ENCODE results near the gene GCNT1.
"Not testable (repeated sequence)": the region's sequence is repeated elsewhere in the genome, so short reads cannot be mapped to it uniquely, and the experiment has no call there.

GCNT1 gene

DNA sequence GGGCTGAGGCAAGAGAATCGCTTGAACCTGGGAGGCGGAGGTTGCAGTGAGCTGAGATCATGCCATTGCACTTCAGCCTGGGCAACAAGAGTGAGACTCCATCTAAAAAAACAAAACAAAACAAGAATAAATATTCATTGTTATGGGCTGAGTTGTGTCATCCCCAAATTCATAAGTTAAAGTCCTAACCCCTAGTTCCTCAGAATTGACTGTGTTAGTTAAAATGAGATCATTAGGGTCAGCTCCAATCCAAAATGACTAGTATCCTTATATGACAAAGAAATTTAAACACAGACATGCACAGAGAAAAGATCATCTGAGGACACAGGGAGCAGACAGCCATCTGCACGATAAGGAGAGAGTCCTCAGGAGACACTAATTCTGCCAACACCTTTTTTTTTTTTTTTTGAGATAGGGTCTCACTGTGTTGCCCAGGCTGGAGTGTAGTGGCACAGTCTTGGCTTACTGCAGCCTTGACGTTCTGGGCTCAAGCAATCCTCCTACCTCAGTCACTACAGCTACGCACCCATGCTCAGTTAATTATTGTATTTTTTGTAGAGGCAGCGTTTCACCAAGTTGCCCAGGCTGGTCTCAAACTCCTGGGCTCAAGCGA, 32.1 kb upstream of the GCNT1 start:
- Histone ChIP-seq H3K36me3 (ENCODE audit: insufficient read depth, low read length) (no peaks in the 10 kb centered on the region), H3K9ac (ENCODE audit: low read length) (no peak overlapping the region), H3K27me3 (ENCODE audit: control insufficient read depth in 1 of 2, insufficient read depth in 2 of 2, low read length in 2 of 2) (no peaks in the 10 kb centered on the region), H3K4me3 (ENCODE audit: low read depth in 1 of 2, low read length in 2 of 2) (no peak overlapping the region), H3K9me3 (ENCODE audit: low read length) (no peaks in the 10 kb centered on the region), H3K4me1 (ENCODE audit: insufficient read depth, low read length) (no peaks in the 10 kb centered on the region), H3K27ac (ENCODE audit: low read depth, low read length) (no peak overlapping the region)

DNA sequence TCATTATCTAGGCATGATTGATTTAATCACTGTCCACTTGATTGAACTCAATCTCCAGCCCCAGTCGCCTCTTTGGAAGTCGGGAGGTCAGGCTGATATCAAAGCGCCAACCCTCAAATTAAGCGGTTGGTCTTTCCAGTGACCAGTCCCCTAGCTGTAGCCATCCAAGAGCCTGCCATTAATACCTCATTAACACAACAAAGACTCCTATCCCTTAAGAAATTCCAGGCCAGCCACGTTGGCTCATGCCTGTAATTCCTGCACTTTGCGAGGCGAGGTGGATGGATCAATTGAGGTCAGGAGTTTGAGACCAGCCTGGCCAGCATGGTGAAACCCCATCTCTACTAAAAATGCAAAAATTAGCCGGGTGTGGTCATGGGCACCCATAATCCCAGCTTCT, 27.4 kb upstream of the GCNT1 start:
- Histone ChIP-seq H3K36me3 (ENCODE audit: insufficient read depth, low read length) (no peaks in the 10 kb centered on the region), H3K4me3 (ENCODE audit: low read depth in 1 of 2, low read length in 2 of 2) (no peak overlapping the region)

DNA sequence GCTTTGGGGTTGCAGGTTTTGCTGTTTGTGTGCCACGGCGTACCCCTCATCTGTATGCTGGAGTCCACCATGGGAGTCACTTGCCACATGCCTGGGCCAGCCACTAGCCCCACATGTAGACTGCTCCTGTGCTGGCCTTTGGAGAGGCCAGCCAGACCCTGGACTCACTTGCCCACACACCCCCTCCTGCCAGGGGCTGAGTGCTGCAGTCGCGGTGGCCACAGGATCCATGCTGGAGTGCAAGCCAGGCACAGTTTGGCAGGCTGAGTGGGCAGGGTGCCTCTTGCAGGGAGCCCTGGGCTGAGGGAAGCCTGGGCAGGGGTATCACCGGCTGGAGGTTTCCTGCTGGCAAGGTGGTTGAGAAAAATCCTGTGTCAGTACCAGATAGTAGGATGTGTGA, 25.6 kb upstream of the GCNT1 start:
- H3K9ac ChIP-seq (ENCODE audit: low read length): no peak overlapping the region
- no peak overlapping the region for H3K27ac ChIP-seq (ENCODE audit: low read depth, low read length)
- no peaks in the 10 kb centered on the region for H3K36me3 ChIP-seq (ENCODE audit: insufficient read depth, low read length)
- H3K4me1 ChIP-seq (ENCODE audit: insufficient read depth, low read length): no peaks in the 10 kb centered on the region
- no peaks in the 10 kb centered on the region for H3K9me3 ChIP-seq (ENCODE audit: low read length)
- no peaks in the 10 kb centered on the region for H3K27me3 ChIP-seq (ENCODE audit: control insufficient read depth in 1 of 2, insufficient read depth in 2 of 2, low read length in 2 of 2)
- H3K4me3 ChIP-seq (ENCODE audit: low read depth in 1 of 2, low read length in 2 of 2): no peak overlapping the region

More for the DNA sequence above, 27.4 kb upstream of the GCNT1 start:
- H3K27me3 ChIP-seq (ENCODE audit: control insufficient read depth in 1 of 2, insufficient read depth in 2 of 2, low read length in 2 of 2): no peaks in the 10 kb centered on the region
- H3K4me1 ChIP-seq (ENCODE audit: insufficient read depth, low read length): no peaks in the 10 kb centered on the region
- H3K9me3 ChIP-seq (ENCODE audit: low read length): no peaks in the 10 kb centered on the region
- H3K27ac ChIP-seq (ENCODE audit: low read depth, low read length): no peak overlapping the region
- H3K9ac ChIP-seq (ENCODE audit: low read length): no peak overlapping the region

DNA sequence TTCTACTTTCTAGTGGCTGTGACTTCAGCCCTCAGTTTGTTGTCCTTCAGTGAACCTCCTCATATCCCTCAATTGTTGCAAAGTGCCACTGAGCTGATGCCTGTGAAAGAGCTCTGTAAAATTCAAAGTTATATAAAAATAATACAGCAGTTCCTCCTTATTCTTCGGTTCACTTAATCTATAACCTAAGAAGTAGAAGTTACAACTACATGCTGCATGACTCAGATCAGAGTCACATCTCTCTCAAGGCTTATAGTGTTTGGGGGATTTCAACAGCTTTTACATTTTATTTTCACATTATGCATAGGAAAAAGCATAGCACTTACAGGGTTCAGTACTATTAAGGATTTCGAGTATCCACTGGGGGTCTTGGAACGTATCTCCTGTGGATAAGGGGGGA, 25.1 kb upstream of the GCNT1 start:
- no peaks in the 10 kb centered on the region for H3K9me3 ChIP-seq (ENCODE audit: low read length)
- no peaks in the 10 kb centered on the region for H3K36me3 ChIP-seq (ENCODE audit: insufficient read depth, low read length)
- H3K4me3 ChIP-seq (ENCODE audit: low read depth in 1 of 2, low read length in 2 of 2): no peak overlapping the region
- no peaks in the 10 kb centered on the region for H3K4me1 ChIP-seq (ENCODE audit: insufficient read depth, low read length)
- H3K9ac ChIP-seq (ENCODE audit: low read length): no peak overlapping the region
- H3K27me3 ChIP-seq (ENCODE audit: control insufficient read depth in 1 of 2, insufficient read depth in 2 of 2, low read length in 2 of 2): no peaks in the 10 kb centered on the region
- H3K27ac ChIP-seq (ENCODE audit: low read depth, low read length): no peak overlapping the region

DNA sequence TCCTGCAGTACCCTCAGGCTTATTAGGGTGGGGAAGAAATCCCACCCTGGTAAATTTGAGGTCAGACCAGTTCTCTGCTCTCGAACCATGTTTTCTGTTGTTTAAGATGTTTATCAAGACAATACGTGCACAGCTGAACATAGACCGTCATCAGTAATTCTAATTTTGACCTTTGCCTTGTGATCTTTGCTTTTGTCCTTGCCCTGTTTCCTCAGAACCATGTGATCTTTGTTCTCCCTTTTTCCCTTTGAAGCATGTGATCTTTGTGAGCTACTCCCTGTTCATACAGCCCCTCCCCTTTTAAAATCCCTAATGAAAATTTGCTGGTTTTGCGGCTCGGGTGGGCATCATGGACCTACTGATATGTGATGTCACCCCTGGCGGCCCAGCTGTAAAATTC, 24.1 kb upstream of the GCNT1 start:
- not testable (repeated sequence) for H3K27me3 ChIP-seq (ENCODE audit: control insufficient read depth in 1 of 2, insufficient read depth in 2 of 2, low read length in 2 of 2); H3K36me3 ChIP-seq (ENCODE audit: insufficient read depth, low read length); H3K4me1 ChIP-seq (ENCODE audit: insufficient read depth, low read length); H3K4me3 ChIP-seq (ENCODE audit: low read depth in 1 of 2, low read length in 2 of 2); H3K9ac ChIP-seq (ENCODE audit: low read length); H3K27ac ChIP-seq (ENCODE audit: low read depth, low read length); H3K9me3 ChIP-seq (ENCODE audit: low read length)

DNA sequence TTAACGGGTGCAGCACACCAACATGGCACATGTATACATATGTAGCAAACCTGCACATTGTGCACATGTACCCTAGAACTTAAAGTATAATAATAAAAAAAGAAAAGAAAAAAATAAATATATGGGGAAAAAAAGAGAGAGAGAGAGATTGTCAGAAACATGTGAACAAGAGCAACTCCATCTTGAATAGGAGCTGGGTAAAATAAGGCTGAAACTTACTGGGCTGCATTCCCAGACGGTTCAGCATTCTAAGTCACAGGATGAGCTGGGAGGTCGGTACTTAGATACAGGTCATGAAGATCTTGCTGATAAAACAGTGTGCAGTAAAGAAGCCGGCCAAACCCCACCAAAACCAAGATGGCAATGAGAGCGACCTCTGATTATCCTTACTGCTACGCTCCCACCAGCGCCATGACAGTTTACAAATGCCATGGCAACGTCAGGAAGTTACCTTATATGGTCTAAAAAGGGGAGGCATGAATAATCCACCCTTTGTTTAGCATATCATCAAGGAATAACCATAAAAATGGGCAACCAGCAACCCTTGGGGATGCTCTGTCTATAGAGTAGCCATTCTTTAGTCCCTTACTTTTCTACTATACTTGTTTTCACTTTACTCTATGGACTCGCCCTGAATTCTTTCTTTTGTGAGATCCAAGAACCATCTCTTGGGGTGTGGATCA, 21.8 kb upstream of the GCNT1 start:
- not testable (repeated sequence) for H3K27ac ChIP-seq (ENCODE audit: low read depth, low read length); H3K4me3 ChIP-seq (ENCODE audit: low read depth in 1 of 2, low read length in 2 of 2); H3K36me3 ChIP-seq (ENCODE audit: insufficient read depth, low read length); H3K9me3 ChIP-seq (ENCODE audit: low read length); H3K9ac ChIP-seq (ENCODE audit: low read length); H3K27me3 ChIP-seq (ENCODE audit: control insufficient read depth in 1 of 2, insufficient read depth in 2 of 2, low read length in 2 of 2); H3K4me1 ChIP-seq (ENCODE audit: insufficient read depth, low read length)

DNA sequence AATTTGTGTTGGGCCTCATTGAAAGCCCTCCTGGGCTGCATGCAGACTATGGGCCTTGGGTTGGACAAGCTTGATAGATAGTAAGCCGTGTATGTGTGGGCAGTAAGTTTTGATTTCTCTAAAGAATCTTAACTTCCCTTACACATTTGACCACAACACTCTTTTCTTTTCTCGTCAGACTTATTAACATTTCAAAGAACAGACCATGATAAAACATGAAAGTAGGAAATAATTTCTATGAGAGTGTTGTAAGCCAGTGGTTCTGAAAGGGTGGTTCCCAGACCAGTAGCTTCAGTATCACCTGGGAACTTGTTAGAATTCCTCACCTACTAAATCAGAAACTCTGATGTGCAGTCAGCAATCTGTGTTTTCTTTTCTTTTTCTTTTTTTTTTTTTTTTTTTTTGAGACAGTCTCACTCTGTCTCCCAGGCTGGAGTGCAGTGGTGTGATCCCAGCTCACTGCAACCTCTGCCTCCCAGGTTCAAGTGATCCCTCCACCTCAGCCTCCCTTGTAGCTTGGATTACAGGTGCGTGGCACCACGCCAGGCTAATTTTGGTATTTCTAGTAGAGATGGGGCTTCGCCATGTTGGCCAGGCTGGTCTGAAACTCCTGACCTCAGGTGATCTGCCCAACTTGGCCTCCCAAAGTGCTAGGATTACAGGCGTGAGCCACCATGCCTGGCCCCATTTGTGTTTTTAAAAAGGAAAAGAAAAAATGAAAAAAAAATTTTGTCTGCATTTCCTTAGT, 20.0 kb upstream of the GCNT1 start:
- no peak overlapping the region for H3K9ac ChIP-seq (ENCODE audit: low read length)
- H3K36me3 ChIP-seq (ENCODE audit: insufficient read depth, low read length): no peaks in the 10 kb centered on the region
- no peaks in the 10 kb centered on the region for H3K27me3 ChIP-seq (ENCODE audit: control insufficient read depth in 1 of 2, insufficient read depth in 2 of 2, low read length in 2 of 2)
- H3K4me1 ChIP-seq (ENCODE audit: insufficient read depth, low read length): no peaks in the 10 kb centered on the region
- no peak overlapping the region for H3K4me3 ChIP-seq (ENCODE audit: low read depth in 1 of 2, low read length in 2 of 2)
- no peak overlapping the region for H3K27ac ChIP-seq (ENCODE audit: low read depth, low read length)
- H3K9me3 ChIP-seq (ENCODE audit: low read length): no peaks in the 10 kb centered on the region

DNA sequence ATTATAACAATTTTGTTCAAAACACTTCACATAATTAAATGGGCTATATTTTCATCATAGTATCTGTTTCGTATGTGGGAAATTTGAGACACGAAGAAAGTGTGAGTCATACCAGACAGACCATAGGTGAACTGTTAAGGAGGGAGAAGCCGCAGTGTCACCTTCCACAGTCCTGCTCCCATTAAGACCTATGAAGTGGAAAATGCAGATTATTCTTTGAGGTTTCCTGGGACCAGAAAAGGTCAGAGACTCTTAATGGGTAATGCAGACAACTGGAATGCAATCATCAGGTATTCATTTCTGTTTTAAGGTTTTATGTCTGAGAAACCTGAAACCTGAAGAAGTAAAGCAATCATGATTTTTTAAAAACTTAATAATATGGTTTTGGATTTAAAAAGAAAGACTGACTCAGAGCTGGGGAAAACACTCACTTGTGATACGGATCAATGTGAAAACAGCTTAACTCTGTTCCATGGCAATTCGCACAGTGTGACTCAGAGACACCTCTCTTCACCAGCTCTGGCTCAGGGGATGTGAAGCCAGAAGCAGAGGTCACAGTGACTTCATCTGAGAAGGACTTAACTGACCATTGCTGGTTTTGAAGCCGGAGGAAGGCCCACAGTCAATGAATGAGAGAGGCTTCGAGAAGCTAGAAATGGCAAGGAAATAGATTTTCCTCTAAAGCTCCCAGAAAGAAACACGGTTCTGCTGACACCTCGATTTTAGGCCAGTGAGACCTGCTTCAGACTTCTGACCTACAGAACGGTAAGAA, 17.2 kb upstream of the GCNT1 start:
- Histone ChIP-seq H3K27me3 (ENCODE audit: control insufficient read depth in 1 of 2, insufficient read depth in 2 of 2, low read length in 2 of 2) (no peaks in the 10 kb centered on the region), H3K4me1 (ENCODE audit: insufficient read depth, low read length) (no peaks in the 10 kb centered on the region), H3K9ac (ENCODE audit: low read length) (no peak overlapping the region), H3K36me3 (ENCODE audit: insufficient read depth, low read length) (no peaks in the 10 kb centered on the region), H3K4me3 (ENCODE audit: low read depth in 1 of 2, low read length in 2 of 2) (no peak overlapping the region), H3K9me3 (ENCODE audit: low read length) (no peaks in the 10 kb centered on the region), H3K27ac (ENCODE audit: low read depth, low read length) (no peak overlapping the region)

DNA sequence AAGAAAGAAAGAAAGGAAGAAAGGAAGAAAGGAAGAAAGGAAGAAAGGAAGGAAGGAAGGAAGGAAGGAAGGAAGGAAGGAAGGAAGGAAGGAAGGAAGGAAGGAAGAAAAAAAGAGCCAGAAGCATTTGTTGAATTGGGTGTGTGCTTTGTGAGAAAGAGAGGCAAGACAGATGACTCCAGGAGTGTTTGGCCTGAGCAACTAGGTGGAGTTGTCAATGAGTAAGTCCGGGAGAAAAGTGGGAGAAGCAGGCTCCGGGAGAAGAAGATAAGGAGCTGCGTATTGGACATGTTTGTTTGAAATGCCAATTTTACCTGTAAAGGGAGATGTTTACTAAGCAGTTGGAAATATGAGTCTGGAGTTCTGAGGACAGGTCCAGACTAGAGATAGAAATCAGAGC, 15.1 kb upstream of the GCNT1 start:
- H3K4me1 ChIP-seq (ENCODE audit: insufficient read depth, low read length): no peaks in the 10 kb centered on the region
- H3K4me3 ChIP-seq (ENCODE audit: low read depth in 1 of 2, low read length in 2 of 2): no peak overlapping the region
- no peak overlapping the region for H3K27ac ChIP-seq (ENCODE audit: low read depth, low read length)
- no peaks in the 10 kb centered on the region for H3K9me3 ChIP-seq (ENCODE audit: low read length)
- no peaks in the 10 kb centered on the region for H3K36me3 ChIP-seq (ENCODE audit: insufficient read depth, low read length)
- no peak overlapping the region for H3K9ac ChIP-seq (ENCODE audit: low read length)
- no peaks in the 10 kb centered on the region for H3K27me3 ChIP-seq (ENCODE audit: control insufficient read depth in 1 of 2, insufficient read depth in 2 of 2, low read length in 2 of 2)

DNA sequence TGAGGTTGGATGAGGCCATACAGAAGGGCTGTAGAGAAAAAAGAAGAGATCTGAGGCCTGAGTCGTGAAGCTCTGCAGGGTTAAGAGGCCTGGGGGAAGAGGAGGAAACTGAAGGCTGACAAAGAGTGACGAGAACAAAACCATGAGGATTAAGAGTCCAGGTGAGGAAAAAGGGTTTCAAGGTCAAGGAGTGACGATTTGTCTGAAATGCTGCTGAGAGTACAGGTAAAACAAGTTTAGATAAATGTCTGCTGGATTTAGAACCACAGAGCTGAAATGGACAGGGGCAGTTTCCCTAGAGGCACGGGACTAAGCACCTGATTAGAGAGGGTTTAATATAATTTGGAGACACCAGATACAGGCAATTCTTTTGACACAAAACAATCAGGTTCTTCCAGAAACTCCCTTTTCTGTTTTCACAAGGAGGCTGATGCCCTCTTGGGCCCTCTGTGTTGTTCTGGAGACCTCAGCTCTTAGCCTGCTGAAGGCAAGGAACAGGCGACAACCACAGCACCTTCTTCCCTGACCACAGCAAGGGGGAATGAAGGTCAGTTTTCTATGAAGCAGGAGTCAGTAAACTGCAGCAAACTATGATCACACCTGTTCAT, 14.6 kb upstream of the GCNT1 start:
- Histone ChIP-seq H3K9ac (ENCODE audit: low read length) (no peak overlapping the region), H3K36me3 (ENCODE audit: insufficient read depth, low read length) (no peaks in the 10 kb centered on the region), H3K4me1 (ENCODE audit: insufficient read depth, low read length) (no peaks in the 10 kb centered on the region), H3K27ac (ENCODE audit: low read depth, low read length) (no peak overlapping the region), H3K27me3 (ENCODE audit: control insufficient read depth in 1 of 2, insufficient read depth in 2 of 2, low read length in 2 of 2) (no peaks in the 10 kb centered on the region), H3K9me3 (ENCODE audit: low read length) (no peaks in the 10 kb centered on the region), H3K4me3 (ENCODE audit: low read depth in 1 of 2, low read length in 2 of 2) (no peak overlapping the region)

DNA sequence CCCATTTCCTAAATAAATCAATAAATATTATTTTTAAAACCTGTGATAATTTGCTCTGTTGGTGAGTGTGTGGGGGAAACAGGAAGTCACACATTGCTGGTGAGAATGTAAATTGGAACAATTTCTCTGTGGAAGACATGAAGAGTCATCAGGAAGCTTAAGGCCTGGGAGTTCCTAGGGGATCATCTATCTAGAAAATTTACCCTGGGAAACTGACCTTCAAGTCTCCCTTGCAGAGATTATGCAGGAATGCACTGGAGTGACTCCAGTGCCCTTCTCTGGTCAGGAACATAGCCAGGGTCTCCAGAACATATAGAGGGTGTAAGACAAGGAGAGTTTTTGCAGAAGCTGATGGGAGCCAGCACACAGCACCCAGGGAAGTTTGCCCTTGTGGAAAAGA, 13.0 kb upstream of the GCNT1 start:
- Histone ChIP-seq H3K36me3 (ENCODE audit: insufficient read depth, low read length) (no peaks in the 10 kb centered on the region), H3K27ac (ENCODE audit: low read depth, low read length) (no peak overlapping the region), H3K4me3 (ENCODE audit: low read depth in 1 of 2, low read length in 2 of 2) (no peak overlapping the region), H3K27me3 (ENCODE audit: control insufficient read depth in 1 of 2, insufficient read depth in 2 of 2, low read length in 2 of 2) (no peaks in the 10 kb centered on the region), H3K9me3 (ENCODE audit: low read length) (no peaks in the 10 kb centered on the region), H3K9ac (ENCODE audit: low read length) (no peak overlapping the region), H3K4me1 (ENCODE audit: insufficient read depth, low read length) (no peaks in the 10 kb centered on the region)
